HG02840 (cell line): ENCODE measurements around the gene TBC1D21.

Experiments
- ATAC-seq: cut with Tn5 transposase; IDR thresholded peaks from one replicate; pipeline ENCODE4 v1.9.1; 2021; ENCODE audit warnings: mild to moderate bottlenecking, moderate library complexity, moderate number of reproducible peaks; ENCODE audit not compliant: unreplicated experiment, low FRiP score

The TBC1D21 gene

GRCh38 chr15:73858062-73858461 lies 15.3 kb upstream of the TBC1D21 start:
- ATAC-seq: no peak

- ATAC-seq: no peak
These were observed 11.1 kb upstream of the TBC1D21 start for GRCh38 chr15:73862276-73862675.

- no peak for ATAC-seq
These were observed 8.0 kb upstream of the TBC1D21 start for GRCh38 chr15:73865379-73865778.

- no peak for ATAC-seq
These were observed 7.5 kb upstream of the TBC1D21 start for GRCh38 chr15:73865904-73866303.

- ATAC-seq: no peak
These were observed 6.9 kb upstream of the TBC1D21 start for GRCh38 chr15:73866481-73866880.

- no peak for ATAC-seq
These were observed 6.4 kb upstream of the TBC1D21 start for GRCh38 chr15:73866881-73867410.

- no peak for ATAC-seq
These were observed 5.9 kb upstream of the TBC1D21 start for GRCh38 chr15:73867426-73867825.

- no peak for ATAC-seq
These were observed 5.4 kb upstream of the TBC1D21 start for GRCh38 chr15:73867956-73868355.

GRCh38 chr15:73869216-73869995 lies 4.0 kb upstream of the TBC1D21 start:
- ATAC-seq: no peak

GRCh38 chr15:73870700-73871408 lies 2.5 kb upstream of the TBC1D21 start:
- no peak for ATAC-seq

GRCh38 chr15:73872346-73872745 lies 1.0 kb upstream of the TBC1D21 start:
- ATAC-seq: no peak

- no peak for ATAC-seq
These were observed 636 bp downstream of the TBC1D21 start for GRCh38 chr15:73873889-73874511.

- ATAC-seq: no peak
These were observed 6.1 kb downstream of the TBC1D21 start for GRCh38 chr15:73879426-73879825.

- ATAC-seq: no peak
These were observed 8.4 kb downstream of the TBC1D21 start for GRCh38 chr15:73881579-73882320.

- no peak for ATAC-seq
These were observed 9.5 kb downstream of the TBC1D21 start for GRCh38 chr15:73882761-73883419.

- ATAC-seq: no peak
These were observed 10.8 kb downstream of the TBC1D21 start for GRCh38 chr15:73884159-73884558.

- ATAC-seq: no peak
These were observed 12.8 kb downstream of the TBC1D21 start for GRCh38 chr15:73885954-73886700.

- ATAC-seq: no peak
These were observed 13.5 kb downstream of the TBC1D21 start for GRCh38 chr15:73886717-73887345.

GRCh38 chr15:73887481-73887880 lies 14.1 kb downstream of the TBC1D21 start:
- ATAC-seq: no peak
